Activated T-cell treated with anti-CD3 and anti-CD28 coated beads for 24 hours (primary cell): Measurements from ENCODE around the gene DACH1.
"Not testable (repeated sequence)": the region's sequence is repeated elsewhere in the genome, so short reads cannot be mapped to it uniquely, and the experiment has no call there.

Source experiments
- DNase-seq: peaks from one replicate; pipeline ENCODE4 v3.0.0-alpha.2; 2020; ENCODE audit warnings: low read depth

DACH1 gene

GRCh38 chr13:71828564-71828963 is 38.4 kb downstream of the DACH1 start:
- DNase-seq = no peak

- no peak for DNase-seq
Observed at GRCh38 chr13:71828117-71828516, 38.9 kb downstream of the DACH1 start.

DNA sequence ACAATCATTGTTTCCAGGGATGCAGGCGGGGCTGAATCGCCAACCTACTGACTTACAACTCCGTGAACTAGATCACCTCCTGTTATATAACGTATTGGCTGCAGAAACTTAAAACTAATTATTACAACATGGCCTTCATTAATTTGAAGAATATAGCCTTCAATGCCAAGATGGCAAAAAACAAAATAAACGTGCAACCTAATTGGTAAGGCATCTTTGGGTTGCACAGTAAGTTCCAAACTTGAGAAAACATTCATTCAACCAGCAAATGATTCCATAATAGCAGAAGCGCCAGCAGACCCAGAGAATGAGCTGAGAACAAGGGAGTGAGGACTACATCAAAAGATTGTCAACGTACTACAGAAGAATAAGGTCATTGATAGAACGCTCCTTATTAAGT is 39.8 kb downstream of the DACH1 start:
- no peak for DNase-seq

- no peak for DNase-seq
Observed at GRCh38 chr13:71820699-71821098, 46.3 kb downstream of the DACH1 start.

DNA sequence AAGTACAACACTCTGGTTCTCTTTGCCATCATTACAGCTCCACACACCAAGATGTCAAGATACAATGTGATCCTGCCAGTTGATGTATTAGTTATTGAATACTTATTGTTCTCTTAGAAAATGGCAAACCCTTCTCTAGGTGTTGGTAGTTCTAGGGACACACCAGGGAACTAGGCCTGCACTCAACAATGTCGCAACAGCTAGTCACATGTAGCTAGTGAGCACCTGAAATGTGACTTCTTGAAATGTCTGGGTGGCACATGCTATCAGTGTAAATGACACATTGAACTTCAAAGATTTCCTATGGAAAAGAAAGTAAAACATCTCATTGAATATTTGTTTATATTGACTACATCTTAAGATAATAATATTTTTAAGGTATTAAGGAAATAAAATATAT is 49.7 kb downstream of the DACH1 start:
- DNase-seq = no peak

DNA sequence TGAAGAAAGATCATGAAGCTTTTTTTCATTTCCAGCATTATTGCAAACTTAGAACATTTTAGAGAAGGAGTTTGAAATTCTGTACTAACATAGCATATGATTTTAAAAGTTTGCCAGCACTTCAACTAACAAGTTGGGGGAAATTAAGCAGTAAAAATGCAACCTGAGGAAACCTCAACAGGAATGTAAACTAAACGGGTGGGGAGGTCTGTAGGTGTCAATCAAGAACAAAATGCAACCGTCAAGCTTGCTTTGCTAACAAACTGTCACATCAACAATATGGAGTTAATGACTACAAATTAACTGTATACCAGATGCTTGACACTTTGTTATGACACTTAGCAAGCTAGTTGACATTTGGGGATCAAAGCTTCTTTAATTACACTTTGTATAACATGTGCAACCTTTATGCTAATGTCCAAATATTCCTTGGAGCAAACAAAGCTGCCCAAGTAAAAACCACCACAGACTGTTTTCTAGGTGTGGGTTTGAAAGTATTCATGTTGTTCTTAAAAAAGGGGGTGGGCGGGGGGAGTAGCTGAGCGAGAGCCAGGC is 52.1 kb downstream of the DACH1 start:
- DNase-seq = no peak

DNA sequence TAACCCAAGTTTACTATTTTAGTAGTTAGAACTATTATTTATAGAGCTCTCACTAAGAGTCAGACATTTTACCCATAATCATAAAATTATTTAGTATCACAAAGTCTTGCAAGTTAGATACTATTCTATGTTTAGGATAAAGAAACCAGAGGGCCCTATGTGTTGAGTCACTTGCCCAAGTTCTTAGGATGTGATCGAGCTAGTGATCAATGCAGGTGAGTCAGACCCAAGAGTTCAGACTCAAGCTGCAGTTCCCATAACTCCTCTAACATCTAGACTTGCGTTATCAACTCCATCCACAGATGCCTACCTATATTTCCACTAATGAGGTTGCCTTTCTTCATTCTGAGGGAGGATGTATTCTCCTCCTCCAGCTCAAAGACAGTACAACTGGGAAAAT is 53.8 kb downstream of the DACH1 start:
- DNase-seq = no peak

DNA sequence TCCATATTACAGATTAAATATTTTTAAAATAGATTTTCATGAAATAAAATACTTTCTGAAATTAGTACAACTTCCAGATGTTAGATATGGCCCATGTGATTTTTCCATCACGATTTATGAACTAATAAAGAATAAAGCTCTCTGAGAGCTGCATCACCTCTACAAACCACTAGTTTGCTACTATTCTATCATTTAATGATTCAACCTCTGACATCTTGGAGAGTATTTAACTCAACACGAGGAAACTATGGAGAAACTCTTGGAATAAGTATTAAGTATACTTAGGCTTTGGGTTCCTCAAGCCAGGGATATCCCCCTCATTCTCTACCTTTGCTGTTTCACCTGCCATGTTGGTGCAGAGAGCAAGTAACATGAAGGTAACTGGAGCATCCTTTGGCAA is 55.7 kb downstream of the DACH1 start:
- no peak for DNase-seq

DNA sequence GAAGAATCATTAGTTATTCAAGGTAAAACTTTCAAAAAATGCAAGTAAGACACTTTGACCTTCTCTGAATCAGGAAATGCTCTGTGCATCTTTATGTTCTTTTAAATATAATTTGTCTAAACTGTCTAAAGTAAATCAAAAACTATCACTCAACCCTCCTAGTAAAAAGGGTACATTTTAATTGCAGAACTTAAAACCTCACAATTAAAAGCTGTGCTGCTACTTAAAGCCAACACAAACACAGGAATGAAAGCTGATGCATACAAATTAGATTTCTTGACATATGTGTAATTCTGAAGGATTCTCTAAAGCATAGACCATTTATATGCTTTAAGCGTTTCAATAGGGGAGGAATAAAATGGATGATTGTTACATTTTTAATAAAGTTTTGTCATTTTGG is 58.3 kb downstream of the DACH1 start:
- no peak for DNase-seq

DNA sequence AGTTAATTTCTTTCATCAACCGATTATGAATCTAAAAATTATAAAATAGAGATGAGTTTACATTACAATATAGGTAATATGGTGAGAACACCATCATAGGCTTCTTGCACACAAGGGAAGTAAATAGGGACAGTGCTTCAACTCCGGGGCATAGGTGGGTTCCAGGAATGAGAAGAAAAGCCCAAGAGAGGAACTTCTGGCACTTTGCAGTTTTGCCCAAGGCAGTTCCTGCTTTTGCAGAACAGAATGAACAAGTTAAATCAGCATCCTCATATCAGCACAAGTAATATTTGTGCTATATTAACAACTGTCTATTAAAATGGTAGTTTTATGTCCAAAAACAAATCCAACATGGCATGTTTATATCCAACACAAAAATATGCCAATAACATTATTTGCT is 60.1 kb downstream of the DACH1 start:
- DNase-seq = no peak

DNA sequence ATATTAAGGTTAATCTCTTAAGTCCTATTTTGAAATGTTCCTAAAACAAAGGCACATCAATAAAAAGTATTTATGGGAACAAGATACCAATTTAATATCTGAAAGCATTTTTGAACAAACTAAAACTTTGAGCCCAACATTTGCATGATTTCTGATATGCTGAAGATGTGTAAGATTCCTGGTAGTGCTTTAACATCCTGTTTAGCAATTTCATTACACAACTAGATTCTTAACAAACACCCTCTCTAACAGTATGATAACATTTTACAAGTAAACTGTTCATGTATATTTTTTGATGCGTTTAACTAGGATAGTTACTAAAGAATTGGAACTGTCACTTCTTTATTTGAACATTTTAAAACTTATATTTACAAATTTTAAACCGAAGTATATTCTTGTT is 63.9 kb downstream of the DACH1 start:
- DNase-seq = no peak

DNA sequence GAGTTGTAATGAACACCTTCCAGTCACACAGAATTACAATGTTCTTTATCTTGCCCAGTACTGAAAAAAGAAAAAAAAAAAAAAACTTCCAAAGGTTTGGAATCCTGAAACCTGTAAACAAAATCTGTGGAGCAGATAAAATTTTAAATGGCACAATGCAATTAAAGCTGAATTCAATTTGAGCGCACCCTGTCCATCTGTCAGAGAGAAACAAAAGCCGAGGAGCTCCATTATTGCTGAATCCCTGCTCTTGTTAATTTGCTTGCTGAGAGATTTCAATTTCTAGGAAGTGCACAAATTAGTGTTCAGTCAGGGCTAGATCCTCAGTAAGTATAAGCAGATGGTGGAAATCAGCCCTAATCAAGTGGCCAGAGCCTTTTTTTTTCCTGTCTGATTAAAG is 65.2 kb downstream of the DACH1 start:
- DNase-seq = no peak

DNA sequence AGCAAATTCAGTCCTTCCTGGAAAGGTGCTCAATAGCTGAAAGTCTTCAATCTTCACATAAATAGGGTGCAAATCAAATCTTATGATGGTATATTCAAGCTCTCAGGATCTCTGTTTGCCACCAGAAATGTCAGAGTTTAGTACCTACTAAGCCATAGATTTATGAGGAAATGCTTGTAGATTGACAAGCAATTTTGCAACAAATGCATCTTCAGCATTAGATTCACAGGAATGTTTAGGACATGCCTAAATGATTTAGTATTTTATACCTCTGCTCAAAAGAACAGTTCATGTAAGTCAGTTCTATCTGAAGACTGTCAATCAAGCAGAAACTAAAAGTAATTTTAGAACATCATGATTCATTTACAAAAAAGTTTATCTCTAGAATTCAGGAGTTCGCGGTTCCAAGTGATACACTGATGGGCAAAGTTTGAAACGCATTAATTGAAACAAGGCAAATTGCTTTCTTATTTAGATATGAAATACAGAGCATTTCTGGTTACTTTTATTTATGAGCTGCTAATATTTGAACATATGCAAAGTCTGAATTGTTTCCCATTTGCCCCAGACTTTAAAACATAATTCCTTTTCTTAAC is 65.7 kb downstream of the DACH1 start:
- no peak for DNase-seq

- no peak for DNase-seq
Observed at GRCh38 chr13:71799324-71799723, 67.7 kb downstream of the DACH1 start.

GRCh38 chr13:71798707-71799106 is 68.3 kb downstream of the DACH1 start:
- no peak for DNase-seq

DNA sequence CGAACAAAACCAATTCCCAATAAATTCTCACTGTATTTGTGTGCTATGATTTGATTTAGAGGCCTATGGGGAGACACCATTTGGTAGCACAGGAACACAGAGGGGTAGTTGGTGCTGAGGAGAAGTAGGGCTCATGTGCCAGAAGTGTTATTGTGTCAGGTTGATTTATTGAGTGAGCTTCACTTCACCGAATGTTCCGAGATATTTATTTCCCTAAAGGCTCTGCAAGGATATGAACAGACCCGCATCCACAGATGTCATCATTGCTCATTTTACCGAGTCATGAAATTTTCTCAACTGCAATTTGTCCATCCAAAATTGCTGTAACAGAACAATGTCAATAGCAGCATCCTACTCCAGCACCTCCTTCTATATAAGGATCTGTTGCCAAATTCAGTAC is 69.5 kb downstream of the DACH1 start:
- no peak for DNase-seq

DNA sequence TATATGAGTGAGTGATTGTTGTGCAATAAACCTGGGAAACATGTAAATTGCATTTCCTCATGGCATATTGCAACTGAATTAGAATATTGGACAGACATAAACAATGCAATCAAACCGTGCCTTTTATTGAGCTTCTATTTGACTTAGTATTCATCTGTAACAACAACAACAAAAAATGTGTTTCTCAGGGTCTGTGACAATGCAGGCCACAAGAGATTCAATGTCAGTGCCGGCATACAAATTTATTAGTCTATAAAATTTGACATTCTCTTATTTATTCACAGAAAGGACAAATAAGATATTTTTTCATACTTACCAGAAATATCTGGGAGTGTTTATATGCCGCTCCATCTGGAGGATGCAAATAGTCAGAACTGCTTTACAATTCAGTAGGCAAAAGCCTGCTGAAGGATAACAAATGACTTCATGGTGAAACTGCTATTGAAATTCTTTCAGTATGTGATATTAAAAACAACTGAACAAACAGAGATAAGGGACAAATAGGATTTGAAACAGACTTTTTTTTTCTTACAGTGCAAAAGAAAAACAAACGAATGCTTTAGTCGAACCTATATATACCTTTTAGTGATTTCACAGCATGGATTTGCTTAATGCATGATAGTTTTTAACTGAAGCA is 77.2 kb downstream of the DACH1 start:
- no peak for DNase-seq

DNA sequence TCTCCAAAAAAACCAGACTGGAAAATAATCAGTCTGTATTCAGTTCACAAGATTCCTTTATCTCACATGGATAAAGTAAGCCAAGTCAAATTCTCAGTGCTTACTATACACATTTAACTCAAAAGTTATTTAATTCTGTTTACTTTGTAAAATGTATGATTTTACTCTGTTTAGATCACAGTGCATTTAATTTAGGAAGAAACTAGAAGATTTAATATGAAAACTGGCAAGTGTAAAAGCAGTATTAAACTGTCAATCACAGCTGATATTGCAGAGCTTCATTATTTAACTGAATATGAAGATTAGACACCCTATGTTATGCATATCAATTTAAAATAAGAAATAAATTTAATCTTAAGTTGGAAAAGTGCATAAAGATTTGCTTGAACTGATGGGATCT is 78.0 kb downstream of the DACH1 start:
- DNase-seq = no peak

DNA sequence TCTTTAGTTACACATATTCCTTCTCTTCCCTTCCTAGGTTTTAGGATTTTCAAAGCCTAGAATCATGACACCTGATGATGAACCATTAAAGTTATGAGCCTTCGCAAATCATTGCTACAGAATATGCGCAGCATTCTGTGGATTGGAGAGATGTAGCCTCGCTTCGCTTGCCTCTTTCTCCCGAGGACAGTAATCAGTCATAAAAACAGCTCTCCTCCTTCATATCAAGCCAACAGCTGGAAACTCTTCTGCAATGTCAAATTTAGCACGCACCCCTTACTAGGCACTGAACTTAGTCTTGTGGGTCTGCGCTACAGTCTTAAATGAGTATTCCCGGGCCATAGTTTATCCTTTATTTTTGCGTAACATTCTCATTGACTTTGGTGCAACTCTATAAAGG is 79.6 kb downstream of the DACH1 start:
- DNase-seq = no peak

GRCh38 chr13:71786875-71787274 is 80.1 kb downstream of the DACH1 start:
- no peak for DNase-seq

- DNase-seq = no peak
Observed at GRCh38 chr13:71785361-71785760, 81.6 kb downstream of the DACH1 start.

GRCh38 chr13:71780546-71780945 is 86.5 kb downstream of the DACH1 start:
- no peak for DNase-seq

- DNase-seq = not testable (repeated sequence)
Observed at GRCh38 chr13:71778998-71779397, 88.0 kb downstream of the DACH1 start.

DNA sequence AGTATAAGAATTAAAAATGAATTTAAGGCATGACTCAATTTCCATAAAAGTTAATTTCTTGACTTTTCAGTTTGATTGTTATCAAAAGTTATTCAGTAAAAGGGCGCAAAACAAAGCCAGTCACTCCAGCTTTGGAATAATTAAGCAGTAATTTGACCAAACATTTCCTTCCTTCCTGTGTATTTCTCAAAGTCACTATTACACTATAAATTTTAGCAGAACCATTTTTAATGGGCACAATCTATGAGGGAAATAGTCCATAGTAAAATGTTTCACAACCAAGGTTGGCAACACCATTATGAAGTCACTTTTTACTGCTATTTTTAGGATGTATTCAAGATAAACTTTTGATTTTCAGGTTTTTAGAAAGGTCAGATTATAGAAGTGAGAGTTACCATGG is 91.0 kb downstream of the DACH1 start:
- DNase-seq = no peak
